Panc1 (cell line): ENCODE data around the gene YLPM1. TPM values are rescaled to one million over a fixed set of nuclear protein-coding genes. Genes with fewer than 3 reads are reported as not detected.

Experiments used
- ATAC-seq: fragments of 200-7000 bp; cut with Tn5 transposase; 2 replicates; pipeline ENCODE4 v1.9.1; 2020; ENCODE audit warnings: mild to moderate bottlenecking, moderate library complexity
- BruUV-seq: library from RNA; stranded (reverse); fragments of 400-500 nt; replicated peaks from 2 replicates; lab custom pipeline; 2021; lab: Mats Ljungman, UMichigan
- CTCF ChIA-PET: fragments of 300-600 bp; sonication (Branson Sonifier 250); formaldehyde crosslinking; loops from one replicate; lab custom pipeline; 2022; ENCODE audit warnings: antibody characterized with exemption; lab: Charles Lee
- POLR2A ChIA-PET: fragments of 300-600 bp; sonication (Branson Sonifier 250); formaldehyde crosslinking; loops from one replicate; lab custom pipeline; 2022; ENCODE audit warnings: antibody characterized with exemption; lab: Charles Lee
- DNase-seq: peaks from one replicate; pipeline ENCODE4 v3.0.0-alpha.2; 2010; ENCODE audit warnings: low read depth, low spot score
- H3K27ac ChIP-seq: 2 replicates; pipeline ENCODE4 v1.5.1; 2011; ENCODE audit warnings: mild to moderate bottlenecking, low read length, inconsistent platforms
- H3K27me3 ChIP-seq: fragments of 200-500 bp; sonication (Bioruptor generic); 2 replicates; pipeline ENCODE4 v1.6.0; 2014; ENCODE audit warnings: low read length, inconsistent platforms; ENCODE audit not compliant: control insufficient read depth, insufficient read depth
- H3K36me3 ChIP-seq: fragments of 200-500 bp; sonication (Bioruptor generic); 2 replicates; pipeline ENCODE4 v1.5.1; 2014; ENCODE audit warnings: inconsistent platforms, mild to moderate bottlenecking, low read length, moderate library complexity; ENCODE audit not compliant: control insufficient read depth, insufficient read depth
- H3K4me1 ChIP-seq: 2 replicates; pipeline ENCODE4 v1.5.1; 2011; ENCODE audit warnings: inconsistent platforms, mild to moderate bottlenecking, low read length, moderate library complexity; ENCODE audit not compliant: control insufficient read depth, insufficient read depth
- H3K4me3 ChIP-seq, 2 experiments: 2 replicates each; pipeline ENCODE4 v1.5.1; 2011 to 2012; ENCODE audit warnings: low read depth in 2 of 2, low read length in 2 of 2, mild to moderate bottlenecking in 2 of 2, inconsistent platforms in 1 of 2, moderate library complexity in 1 of 2
- H3K9me3 ChIP-seq: fragments of 200-500 bp; sonication (Bioruptor generic); 2 replicates; pipeline ENCODE4 v1.5.1; 2014; ENCODE audit warnings: low read depth, mild to moderate bottlenecking, inconsistent platforms, low read length, moderate library complexity; ENCODE audit not compliant: control insufficient read depth, insufficient read depth
- POLR2AphosphoS5 ChIP-seq: IDR thresholded peaks from 2 replicates; pipeline ENCODE4 v1.6.1; 2012; ENCODE audit warnings: mild to moderate bottlenecking, low read depth, low read length, moderate library complexity
- SIN3A ChIP-seq: IDR thresholded peaks from 2 replicates; pipeline ENCODE4 v1.6.1; 2012; ENCODE audit warnings: low read depth, mild to moderate bottlenecking, low read length, moderate library complexity, borderline replicate concordance; ENCODE audit not compliant: insufficient read depth
- TCF7L2 ChIP-seq: IDR thresholded peaks from 2 replicates; pipeline ENCODE4 v1.6.1; 2011; ENCODE audit warnings: mild to moderate bottlenecking, low read depth, low read length, inconsistent platforms
- in situ Hi-C: cut with HindIII; loops from 2 replicates; pipeline ENCODE4 v1.10.0; 2016; ENCODE audit warnings: low sequenced_read_pairs, low pct_unique_long_range_greater_than_20kb
- intact Hi-C: fragments of 100-400 bp; cut with micrococcal nuclease; formaldehyde crosslinking; loops from one replicate; pipeline ENCODE4 v1.10.0; 2022; ENCODE audit not compliant: unreplicated experiment
- total RNA-seq: library from RNA; stranded (reverse); gene quantifications from one replicate; pipeline ENCODE4 v1.2.1, GENCODE V29; 2021; ENCODE audit not compliant: unreplicated experiment
- TF ChIP-seq, protein P1 (sequence below): fragments of 450-650 bp; IDR thresholded peaks from 2 replicates; pipeline ENCODE4 v1.5.1; 2017; ENCODE audit warnings: mild to moderate bottlenecking
- TF ChIP-seq, protein P2 (sequence below), 2 experiments: IDR thresholded peaks; 2 replicates each; pipeline ENCODE4 v1.6.1; 2011 to 2012; ENCODE audit warnings: low read depth in 2 of 2, control low read depth in 1 of 2, low read length in 1 of 2, mild to moderate bottlenecking in 1 of 2, moderate library complexity in 1 of 2; ENCODE audit not compliant: insufficient read depth in 1 of 2

Gene YLPM1
- total RNA-seq, 1 experiment from 2014 or later = 38.9 TPM

DNA sequence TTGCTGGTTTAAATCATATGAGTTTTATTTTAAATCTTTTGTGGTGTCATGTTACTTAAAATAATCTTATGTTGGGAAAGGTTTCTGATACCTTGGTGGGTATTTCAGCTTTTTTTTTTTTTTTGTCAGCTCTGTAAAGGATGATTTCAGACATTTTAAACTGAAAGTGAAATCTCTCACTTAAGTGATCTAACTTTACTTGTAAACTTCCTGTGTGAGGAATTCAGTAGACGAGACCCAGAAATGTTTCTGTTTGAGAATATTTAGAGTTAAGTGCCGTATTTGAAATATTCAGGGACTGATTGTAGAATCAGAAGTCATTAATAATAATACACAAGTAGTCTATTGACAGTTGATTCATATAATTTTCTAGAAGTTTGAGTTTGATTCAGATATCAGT is 75.0 kb downstream of the YLPM1 start:
- Histone ChIP-seq H3K4me1 (no peaks in the 10 kb centered on the region), H3K27me3 (no peaks in the 10 kb centered on the region), H3K4me3 (no peak overlapping the region), H3K36me3 (peaks cover 3% of the 10 kb centered on the region), H3K9me3 (no peaks in the 10 kb centered on the region), H3K27ac (no peak overlapping the region)
- DNase-seq = no peak
- BruUV-seq = no TSS peak
- TF ChIP-seq, protein P1, sequence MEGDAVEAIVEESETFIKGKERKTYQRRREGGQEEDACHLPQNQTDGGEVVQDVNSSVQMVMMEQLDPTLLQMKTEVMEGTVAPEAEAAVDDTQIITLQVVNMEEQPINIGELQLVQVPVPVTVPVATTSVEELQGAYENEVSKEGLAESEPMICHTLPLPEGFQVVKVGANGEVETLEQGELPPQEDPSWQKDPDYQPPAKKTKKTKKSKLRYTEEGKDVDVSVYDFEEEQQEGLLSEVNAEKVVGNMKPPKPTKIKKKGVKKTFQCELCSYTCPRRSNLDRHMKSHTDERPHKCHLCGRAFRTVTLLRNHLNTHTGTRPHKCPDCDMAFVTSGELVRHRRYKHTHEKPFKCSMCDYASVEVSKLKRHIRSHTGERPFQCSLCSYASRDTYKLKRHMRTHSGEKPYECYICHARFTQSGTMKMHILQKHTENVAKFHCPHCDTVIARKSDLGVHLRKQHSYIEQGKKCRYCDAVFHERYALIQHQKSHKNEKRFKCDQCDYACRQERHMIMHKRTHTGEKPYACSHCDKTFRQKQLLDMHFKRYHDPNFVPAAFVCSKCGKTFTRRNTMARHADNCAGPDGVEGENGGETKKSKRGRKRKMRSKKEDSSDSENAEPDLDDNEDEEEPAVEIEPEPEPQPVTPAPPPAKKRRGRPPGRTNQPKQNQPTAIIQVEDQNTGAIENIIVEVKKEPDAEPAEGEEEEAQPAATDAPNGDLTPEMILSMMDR = no peak
- TF ChIP-seq POLR2AphosphoS5 (no peak), SIN3A (no peak), TCF7L2 (no peak)
- TF ChIP-seq, protein P2, sequence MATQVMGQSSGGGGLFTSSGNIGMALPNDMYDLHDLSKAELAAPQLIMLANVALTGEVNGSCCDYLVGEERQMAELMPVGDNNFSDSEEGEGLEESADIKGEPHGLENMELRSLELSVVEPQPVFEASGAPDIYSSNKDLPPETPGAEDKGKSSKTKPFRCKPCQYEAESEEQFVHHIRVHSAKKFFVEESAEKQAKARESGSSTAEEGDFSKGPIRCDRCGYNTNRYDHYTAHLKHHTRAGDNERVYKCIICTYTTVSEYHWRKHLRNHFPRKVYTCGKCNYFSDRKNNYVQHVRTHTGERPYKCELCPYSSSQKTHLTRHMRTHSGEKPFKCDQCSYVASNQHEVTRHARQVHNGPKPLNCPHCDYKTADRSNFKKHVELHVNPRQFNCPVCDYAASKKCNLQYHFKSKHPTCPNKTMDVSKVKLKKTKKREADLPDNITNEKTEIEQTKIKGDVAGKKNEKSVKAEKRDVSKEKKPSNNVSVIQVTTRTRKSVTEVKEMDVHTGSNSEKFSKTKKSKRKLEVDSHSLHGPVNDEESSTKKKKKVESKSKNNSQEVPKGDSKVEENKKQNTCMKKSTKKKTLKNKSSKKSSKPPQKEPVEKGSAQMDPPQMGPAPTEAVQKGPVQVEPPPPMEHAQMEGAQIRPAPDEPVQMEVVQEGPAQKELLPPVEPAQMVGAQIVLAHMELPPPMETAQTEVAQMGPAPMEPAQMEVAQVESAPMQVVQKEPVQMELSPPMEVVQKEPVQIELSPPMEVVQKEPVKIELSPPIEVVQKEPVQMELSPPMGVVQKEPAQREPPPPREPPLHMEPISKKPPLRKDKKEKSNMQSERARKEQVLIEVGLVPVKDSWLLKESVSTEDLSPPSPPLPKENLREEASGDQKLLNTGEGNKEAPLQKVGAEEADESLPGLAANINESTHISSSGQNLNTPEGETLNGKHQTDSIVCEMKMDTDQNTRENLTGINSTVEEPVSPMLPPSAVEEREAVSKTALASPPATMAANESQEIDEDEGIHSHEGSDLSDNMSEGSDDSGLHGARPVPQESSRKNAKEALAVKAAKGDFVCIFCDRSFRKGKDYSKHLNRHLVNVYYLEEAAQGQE (IDR thresholded peaks at IDR 0.05; ENCODE audit: insufficient read depth in 1 of 2, low read depth in 2 of 2, low read length in 1 of 2) = no peak
- intact Hi-C loops (no loop called here), in situ Hi-C loops (no loop called here)
- CTCF ChIA-PET = no interaction called here
- POLR2A ChIA-PET = no interaction called here
- no peak for ATAC-seq

DNA sequence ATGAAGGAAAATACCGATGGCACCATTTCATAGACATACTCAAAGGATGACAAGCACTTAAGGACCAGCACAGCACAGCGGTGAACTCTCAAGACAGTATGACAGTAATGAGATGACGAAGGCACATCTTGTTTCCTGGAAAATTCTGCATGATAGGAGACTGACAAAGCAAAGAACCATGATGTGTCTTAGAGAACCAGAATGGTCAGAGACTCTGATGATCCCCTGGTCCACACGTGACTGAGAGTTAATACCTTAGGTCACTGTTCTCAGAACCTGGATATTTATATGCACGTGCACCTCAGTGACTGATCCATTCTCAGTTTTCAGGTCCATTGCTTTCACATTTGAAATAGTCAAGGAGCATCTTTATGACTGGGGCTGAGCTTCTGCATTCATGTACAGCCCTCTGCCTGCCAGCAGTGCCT is 77.5 kb downstream of the YLPM1 start:
- ATAC-seq = no peak
- Histone ChIP-seq H3K27me3 (no peaks in the 10 kb centered on the region), H3K4me3 (no peak overlapping the region), H3K4me1 (no peaks in the 10 kb centered on the region), H3K36me3 (peaks cover 3% of the 10 kb centered on the region), H3K9me3 (no peaks in the 10 kb centered on the region), H3K27ac (no peak overlapping the region)
- TF ChIP-seq TCF7L2 (no peak), SIN3A (no peak), POLR2AphosphoS5 (no peak)
- TF ChIP-seq, protein P1 = no peak
- TF ChIP-seq, protein P2 (IDR thresholded peaks at IDR 0.05; ENCODE audit: insufficient read depth in 1 of 2, low read depth in 2 of 2, low read length in 1 of 2) = no peak
- ChIA-PET POLR2A (no interaction called here), CTCF (no interaction called here)
- in situ Hi-C loops = no loop called here
- no peak for DNase-seq
- no TSS peak for BruUV-seq
- intact Hi-C loops = no loop called here
